Mucosa of stomach (tissue), 1 donor: ENCODE results near the gene ACTG2.

Experiments
- H3K27me3 ChIP-seq: one replicate; pipeline ENCODE4 v1.7.0; 2013; ENCODE audit warnings: mild to moderate bottlenecking, low read length; ENCODE audit not compliant: control insufficient read depth, insufficient read depth
- H3K36me3 ChIP-seq: one replicate; pipeline ENCODE4 v1.7.0; 2013; ENCODE audit warnings: low read length; ENCODE audit not compliant: control insufficient read depth, insufficient read depth
- H3K4me1 ChIP-seq: one replicate; pipeline ENCODE4 v1.7.0; 2013; ENCODE audit warnings: mild to moderate bottlenecking, low read length; ENCODE audit not compliant: control insufficient read depth, insufficient read depth
- H3K4me3 ChIP-seq: one replicate; pipeline ENCODE4 v1.7.0; 2013; ENCODE audit warnings: low read length
- H3K9ac ChIP-seq: one replicate; pipeline ENCODE4 v1.7.0; 2013; ENCODE audit warnings: mild to moderate bottlenecking, low read length, moderate library complexity
- H3K9me3 ChIP-seq: one replicate; pipeline ENCODE4 v1.7.0; 2013; ENCODE audit warnings: mild to moderate bottlenecking, low read length, moderate library complexity; ENCODE audit not compliant: control insufficient read depth
- donor health status: Pancreatic carcinoma.

Gene ACTG2

GRCh38 chr2:73947412-73948018, 54.7 kb downstream of the ACTG2 start:
- no peak overlapping the region for H3K9ac ChIP-seq
- peaks cover 9% of the 10 kb centered on the region for H3K36me3 ChIP-seq
- H3K4me3 ChIP-seq: no peak overlapping the region

GRCh38 chr2:73949802-73950201, 57.0 kb downstream of the ACTG2 start:
- Histone ChIP-seq H3K36me3 (peaks cover 9% of the 10 kb centered on the region), H3K4me3 (no peak overlapping the region), H3K4me1 (no peaks in the 10 kb centered on the region), H3K9me3 (no peaks in the 10 kb centered on the region), H3K9ac (no peak overlapping the region), H3K27me3 (no peaks in the 10 kb centered on the region)

More at GRCh38 chr2:73947412-73948018, 54.7 kb downstream of the ACTG2 start:
- Histone ChIP-seq H3K9me3 (no peaks in the 10 kb centered on the region), H3K4me1 (no peaks in the 10 kb centered on the region), H3K27me3 (no peaks in the 10 kb centered on the region)

- H3K36me3 ChIP-seq: peaks cover 15% of the 10 kb centered on the region
- no peak overlapping the region for H3K9ac ChIP-seq
- H3K4me3 ChIP-seq: no peak overlapping the region
- H3K27me3 ChIP-seq: no peaks in the 10 kb centered on the region
- no peaks in the 10 kb centered on the region for H3K4me1 ChIP-seq
- no peaks in the 10 kb centered on the region for H3K9me3 ChIP-seq
Observed at GRCh38 chr2:73952499-73953446, 60.0 kb downstream of the ACTG2 start.

- H3K36me3 ChIP-seq: peaks cover 6% of the 10 kb centered on the region
Observed at GRCh38 chr2:73956218-73956865, 63.5 kb downstream of the ACTG2 start.

GRCh38 chr2:73961274-73961673, 68.5 kb downstream of the ACTG2 start:
- no peaks in the 10 kb centered on the region for H3K27me3 ChIP-seq
- H3K9me3 ChIP-seq: no peaks in the 10 kb centered on the region
- no peak overlapping the region for H3K4me3 ChIP-seq
- no peak overlapping the region for H3K9ac ChIP-seq
- H3K4me1 ChIP-seq: no peaks in the 10 kb centered on the region
- H3K36me3 ChIP-seq: peaks cover 4% of the 10 kb centered on the region

More at GRCh38 chr2:73956218-73956865, 63.5 kb downstream of the ACTG2 start:
- Histone ChIP-seq H3K4me3 (no peak overlapping the region), H3K4me1 (no peaks in the 10 kb centered on the region), H3K9ac (no peak overlapping the region), H3K27me3 (no peaks in the 10 kb centered on the region), H3K9me3 (no peaks in the 10 kb centered on the region)

GRCh38 chr2:73961823-73962615, 69.2 kb downstream of the ACTG2 start:
- Histone ChIP-seq H3K4me1 (no peaks in the 10 kb centered on the region), H3K27me3 (no peaks in the 10 kb centered on the region), H3K4me3 (no peak overlapping the region), H3K36me3 (no peaks in the 10 kb centered on the region), H3K9ac (no peak overlapping the region), H3K9me3 (no peaks in the 10 kb centered on the region)

- no peaks in the 10 kb centered on the region for H3K4me1 ChIP-seq
- H3K36me3 ChIP-seq: no peaks in the 10 kb centered on the region
- H3K9ac ChIP-seq: no peak overlapping the region
- no peak overlapping the region for H3K4me3 ChIP-seq
- no peaks in the 10 kb centered on the region for H3K9me3 ChIP-seq
- H3K27me3 ChIP-seq: no peaks in the 10 kb centered on the region
Observed at GRCh38 chr2:73962798-73963197, 70.0 kb downstream of the ACTG2 start.

GRCh38 chr2:73963385-73964120, 70.7 kb downstream of the ACTG2 start:
- Histone ChIP-seq H3K9ac (no peak overlapping the region), H3K4me1 (no peaks in the 10 kb centered on the region), H3K9me3 (no peaks in the 10 kb centered on the region), H3K36me3 (no peaks in the 10 kb centered on the region), H3K4me3 (no peak overlapping the region), H3K27me3 (no peaks in the 10 kb centered on the region)

GRCh38 chr2:73964223-73964622, 71.4 kb downstream of the ACTG2 start:
- Histone ChIP-seq H3K4me1 (no peaks in the 10 kb centered on the region), H3K9ac (no peak overlapping the region), H3K36me3 (no peaks in the 10 kb centered on the region), H3K9me3 (no peaks in the 10 kb centered on the region), H3K27me3 (no peaks in the 10 kb centered on the region), H3K4me3 (no peak overlapping the region)

- Histone ChIP-seq H3K4me1 (peaks cover 1% of the 10 kb centered on the region), H3K36me3 (no peaks in the 10 kb centered on the region), H3K27me3 (no peaks in the 10 kb centered on the region), H3K4me3 (no peak overlapping the region), H3K9ac (no peak overlapping the region), H3K9me3 (no peaks in the 10 kb centered on the region)
Observed at GRCh38 chr2:73965053-73965452, 72.2 kb downstream of the ACTG2 start.

GRCh38 chr2:73968357-73968937, 75.6 kb downstream of the ACTG2 start:
- no peaks in the 10 kb centered on the region for H3K36me3 ChIP-seq
- H3K27me3 ChIP-seq: no peaks in the 10 kb centered on the region
- H3K9me3 ChIP-seq: no peaks in the 10 kb centered on the region
- no peak overlapping the region for H3K4me3 ChIP-seq
- H3K9ac ChIP-seq: no peak overlapping the region
- peaks cover 32% of the 10 kb centered on the region for H3K4me1 ChIP-seq
